HG02943 (cell line): ENCODE data around the gene FXYD6.

Experiments
- ATAC-seq: cut with Tn5 transposase; IDR thresholded peaks from one replicate; pipeline ENCODE4 v1.9.1; 2021; ENCODE audit warnings: mild to moderate bottlenecking, low read depth, moderate library complexity; ENCODE audit not compliant: unreplicated experiment

FXYD6 gene

GRCh38 chr11:117888139-117888566, 11.7 kb upstream of the FXYD6 start:
- ATAC-seq, result no peak

GRCh38 chr11:117887431-117888138, 11.1 kb upstream of the FXYD6 start:
- ATAC-seq, result no peak

- ATAC-seq, result no peak
Measured at GRCh38 chr11:117885777-117886176, 9.3 kb upstream of the FXYD6 start.

GRCh38 chr11:117884994-117885393, 8.5 kb upstream of the FXYD6 start:
- no peak for ATAC-seq

GRCh38 chr11:117883063-117883462, 6.6 kb upstream of the FXYD6 start:
- ATAC-seq, result no peak

GRCh38 chr11:117882311-117882905, 6.0 kb upstream of the FXYD6 start:
- ATAC-seq, result no peak

GRCh38 chr11:117881217-117881616, 4.8 kb upstream of the FXYD6 start:
- ATAC-seq, result no peak

GRCh38 chr11:117879516-117880480, 3.3 kb upstream of the FXYD6 start:
- ATAC-seq, result no peak

GRCh38 chr11:117878939-117879475, 2.5 kb upstream of the FXYD6 start:
- no peak for ATAC-seq

- ATAC-seq, result no peak
Measured at GRCh38 chr11:117878314-117878938, 2.0 kb upstream of the FXYD6 start.

- ATAC-seq, result no peak
Measured at GRCh38 chr11:117877120-117877784, 794 bp upstream of the FXYD6 start.

GRCh38 chr11:117876059-117876340, 458 bp downstream of the FXYD6 start:
- no peak for ATAC-seq

GRCh38 chr11:117875382-117876058, 938 bp downstream of the FXYD6 start:
- ATAC-seq, result no peak

GRCh38 chr11:117874910-117875381, 1.5 kb downstream of the FXYD6 start:
- ATAC-seq, result no peak

- no peak for ATAC-seq
Measured at GRCh38 chr11:117874253-117874909, 2.1 kb downstream of the FXYD6 start.

- no peak for ATAC-seq
Measured at GRCh38 chr11:117873828-117874125, 2.7 kb downstream of the FXYD6 start.

GRCh38 chr11:117872975-117873827, 3.3 kb downstream of the FXYD6 start:
- ATAC-seq, result no peak

GRCh38 chr11:117872420-117872961, 4.0 kb downstream of the FXYD6 start:
- no peak for ATAC-seq
